ENCODE data around the gene CCDC85A.

Gene CCDC85A

GRCh38 chr2:56184500-56185011, 766 bp downstream of the CCDC85A start:
- peak; percentile 43 for DNase-seq (ENCODE audit: low spot score)
- peak overlapping the region; percentile 99 for H3K4me2 ChIP-seq (ENCODE audit: insufficient read depth, low read length, poor library complexity, severe bottlenecking)
- H3K27me3 ChIP-seq (ENCODE audit: control insufficient read depth in 3 of 3, insufficient read depth in 3 of 3, low read depth in 1 of 3, low read length in 3 of 3): peaks cover 0 to 74% (median 10%) of the 10 kb centered on the region in 3 experiments
- no peak overlapping the region for H2AK5ac ChIP-seq (ENCODE audit: low read depth, low read length)
- no CpG with 5 or more reads among the region's 64 CpGs for WGBS, 2 donors (ENCODE audit: extremely low coverage in 2 of 2, insufficient read length in 2 of 2, insufficient replicate concordance in 1 of 2)
- no peak overlapping the region for H3K9ac ChIP-seq (ENCODE audit: low read depth, low read length, poor library complexity)
- H3K79me1 ChIP-seq (ENCODE audit: low read depth, low read length): no peaks in the 10 kb centered on the region
- no peak overlapping the region for H4K8ac ChIP-seq (ENCODE audit: low read depth, low read length)
- peaks cover 0 to 10% of the 10 kb centered on the region in 2 donors for H3K4me1 ChIP-seq (ENCODE audit: control insufficient read depth in 2 of 2, insufficient read depth in 1 of 2, low read depth in 1 of 2, low read length in 2 of 2)
- H4K91ac ChIP-seq (ENCODE audit: low read depth, low read length, poor library complexity): no peak overlapping the region
- no peak overlapping the region for H3K27ac ChIP-seq (replicated peaks; ENCODE audit: low read length)
- no peak overlapping the region for H3K4ac ChIP-seq (ENCODE audit: low read length)
- H3K36me3 ChIP-seq (replicated peaks in 1 of 2; ENCODE audit: control insufficient read depth in 2 of 2, insufficient read depth in 2 of 2, low read length in 2 of 2): no peaks in the 10 kb centered on the region
- H2BK15ac ChIP-seq (ENCODE audit: low read length): no peak overlapping the region
- no peak overlapping the region for H3K14ac ChIP-seq (ENCODE audit: low read length)
- H2BK120ac ChIP-seq (ENCODE audit: low read depth, low read length): no peak overlapping the region
- H3K18ac ChIP-seq (ENCODE audit: low read length): peak overlapping the region; percentile 59
- no peaks in the 10 kb centered on the region for H3K9me3 ChIP-seq (replicated peaks in 1 of 2; ENCODE audit: control insufficient read depth in 2 of 2, insufficient read depth in 1 of 2, low read depth in 1 of 2, low read length in 2 of 2)
- H3K23ac ChIP-seq (ENCODE audit: low read depth, low read length, poor library complexity): peak overlapping the region; percentile 61
- no peak overlapping the region for H2BK5ac ChIP-seq (ENCODE audit: low read length)
- peak overlapping the region; percentile 90 for H2AFZ ChIP-seq (ENCODE audit: low read length)
- H3K4me3 ChIP-seq (ENCODE audit: low read length in 2 of 2): peak overlapping the region in 1 of 2 donors; percentile 83
- H2BK12ac ChIP-seq (ENCODE audit: low read length): peak overlapping the region; percentile 64

GRCh38 chr2:56185101-56185581, 1.4 kb downstream of the CCDC85A start:
- peak overlapping the region; percentile 99 for H3K4me2 ChIP-seq (ENCODE audit: insufficient read depth, low read length, poor library complexity, severe bottlenecking)
- H3K4me1 ChIP-seq (ENCODE audit: control insufficient read depth in 2 of 2, insufficient read depth in 1 of 2, low read depth in 1 of 2, low read length in 2 of 2): peaks cover 0 to 10% of the 10 kb centered on the region in 2 donors
- H3K4ac ChIP-seq (ENCODE audit: low read length): no peak overlapping the region
- H3K23ac ChIP-seq (ENCODE audit: low read depth, low read length, poor library complexity): no peak overlapping the region
- H4K8ac ChIP-seq (ENCODE audit: low read depth, low read length): no peak overlapping the region
- H2BK12ac ChIP-seq (ENCODE audit: low read length): no peak overlapping the region
- no peak overlapping the region for H2AK5ac ChIP-seq (ENCODE audit: low read depth, low read length)
- no peak overlapping the region for H2BK5ac ChIP-seq (ENCODE audit: low read length)
- H3K79me1 ChIP-seq (ENCODE audit: low read depth, low read length): no peaks in the 10 kb centered on the region
- H3K27me3 ChIP-seq (ENCODE audit: control insufficient read depth in 3 of 3, insufficient read depth in 3 of 3, low read depth in 1 of 3, low read length in 3 of 3): peaks cover 0 to 70% (median 10%) of the 10 kb centered on the region in 3 experiments
- peak overlapping the region in 1 of 2 donors; percentile 83 for H3K4me3 ChIP-seq (ENCODE audit: low read length in 2 of 2)
- no peak overlapping the region for H2BK120ac ChIP-seq (ENCODE audit: low read depth, low read length)
- H3K18ac ChIP-seq (ENCODE audit: low read length): peak overlapping the region; percentile 20
- no peak overlapping the region for H2BK15ac ChIP-seq (ENCODE audit: low read length)
- no peak overlapping the region for H3K14ac ChIP-seq (ENCODE audit: low read length)
- no peak overlapping the region for H2AFZ ChIP-seq (ENCODE audit: low read length)
- no peaks in the 10 kb centered on the region for H3K36me3 ChIP-seq (replicated peaks in 1 of 2; ENCODE audit: control insufficient read depth in 2 of 2, insufficient read depth in 2 of 2, low read length in 2 of 2)
- no CpG with 5 or more reads among the region's 24 CpGs for WGBS, 2 donors (ENCODE audit: extremely low coverage in 2 of 2, insufficient read length in 2 of 2, insufficient replicate concordance in 1 of 2)
- H3K9me3 ChIP-seq (replicated peaks in 1 of 2; ENCODE audit: control insufficient read depth in 2 of 2, insufficient read depth in 1 of 2, low read depth in 1 of 2, low read length in 2 of 2): no peaks in the 10 kb centered on the region
- peak; percentile 12 for DNase-seq (ENCODE audit: low spot score)
- no peak overlapping the region for H4K91ac ChIP-seq (ENCODE audit: low read depth, low read length, poor library complexity)
- H3K27ac ChIP-seq (replicated peaks; ENCODE audit: low read length): no peak overlapping the region
- no peak overlapping the region for H3K9ac ChIP-seq (ENCODE audit: low read depth, low read length, poor library complexity)

GRCh38 chr2:56185582-56186046, 1.8 kb downstream of the CCDC85A start:
- no peak overlapping the region for H2BK12ac ChIP-seq (ENCODE audit: low read length)
- H4K91ac ChIP-seq (ENCODE audit: low read depth, low read length, poor library complexity): no peak overlapping the region
- H3K4ac ChIP-seq (ENCODE audit: low read length): no peak overlapping the region
- H3K23ac ChIP-seq (ENCODE audit: low read depth, low read length, poor library complexity): no peak overlapping the region
- H4K8ac ChIP-seq (ENCODE audit: low read depth, low read length): no peak overlapping the region
- H3K9me3 ChIP-seq (replicated peaks in 1 of 2; ENCODE audit: control insufficient read depth in 2 of 2, insufficient read depth in 1 of 2, low read depth in 1 of 2, low read length in 2 of 2): no peaks in the 10 kb centered on the region
- H2AFZ ChIP-seq (ENCODE audit: low read length): no peak overlapping the region
- H3K36me3 ChIP-seq (replicated peaks in 1 of 2; ENCODE audit: control insufficient read depth in 2 of 2, insufficient read depth in 2 of 2, low read length in 2 of 2): no peaks in the 10 kb centered on the region
- peaks cover 0 to 70% (median 10%) of the 10 kb centered on the region in 3 experiments for H3K27me3 ChIP-seq (ENCODE audit: control insufficient read depth in 3 of 3, insufficient read depth in 3 of 3, low read depth in 1 of 3, low read length in 3 of 3)
- DNase-seq (ENCODE audit: low spot score): peak; percentile 40
- WGBS, 2 donors (ENCODE audit: extremely low coverage in 2 of 2, insufficient read length in 2 of 2, insufficient replicate concordance in 1 of 2): no CpG with 5 or more reads among the region's 11 CpGs
- peaks cover 0 to 10% of the 10 kb centered on the region in 2 donors for H3K4me1 ChIP-seq (ENCODE audit: control insufficient read depth in 2 of 2, insufficient read depth in 1 of 2, low read depth in 1 of 2, low read length in 2 of 2)
- no peak overlapping the region for H3K9ac ChIP-seq (ENCODE audit: low read depth, low read length, poor library complexity)
- H3K4me2 ChIP-seq (ENCODE audit: insufficient read depth, low read length, poor library complexity, severe bottlenecking): peak overlapping the region; percentile 99
- no peaks in the 10 kb centered on the region for H3K79me1 ChIP-seq (ENCODE audit: low read depth, low read length)
- H2AK5ac ChIP-seq (ENCODE audit: low read depth, low read length): no peak overlapping the region
- no peak overlapping the region for H2BK120ac ChIP-seq (ENCODE audit: low read depth, low read length)
- H3K14ac ChIP-seq (ENCODE audit: low read length): no peak overlapping the region
- H3K18ac ChIP-seq (ENCODE audit: low read length): no peak overlapping the region
- H2BK5ac ChIP-seq (ENCODE audit: low read length): no peak overlapping the region
- H2BK15ac ChIP-seq (ENCODE audit: low read length): no peak overlapping the region
- no peak overlapping the region for H3K27ac ChIP-seq (replicated peaks; ENCODE audit: low read length)
- peak overlapping the region in 1 of 2 donors; percentile 83 for H3K4me3 ChIP-seq (ENCODE audit: low read length in 2 of 2)

GRCh38 chr2:56191617-56192016, 7.8 kb downstream of the CCDC85A start:
- H3K27me3 ChIP-seq (ENCODE audit: control insufficient read depth in 3 of 3, insufficient read depth in 3 of 3, low read depth in 1 of 3, low read length in 3 of 3): peaks cover 0 to 25% (median 0%) of the 10 kb centered on the region in 3 experiments
- no peak overlapping the region for H3K27ac ChIP-seq (replicated peaks; ENCODE audit: low read length)
- H3K4me2 ChIP-seq (ENCODE audit: insufficient read depth, low read length, poor library complexity, severe bottlenecking): no peak overlapping the region
- H4K8ac ChIP-seq (ENCODE audit: low read depth, low read length): no peak overlapping the region
- no peaks in the 10 kb centered on the region for H3K36me3 ChIP-seq (replicated peaks in 1 of 2; ENCODE audit: control insufficient read depth in 2 of 2, insufficient read depth in 2 of 2, low read length in 2 of 2)
- no peak overlapping the region for H2BK5ac ChIP-seq (ENCODE audit: low read length)
- no peak overlapping the region for H3K9ac ChIP-seq (ENCODE audit: low read depth, low read length, poor library complexity)
- H3K18ac ChIP-seq (ENCODE audit: low read length): no peak overlapping the region
- H2BK120ac ChIP-seq (ENCODE audit: low read depth, low read length): no peak overlapping the region
- no peaks in the 10 kb centered on the region for H3K79me1 ChIP-seq (ENCODE audit: low read depth, low read length)
- no peak overlapping the region for H2BK12ac ChIP-seq (ENCODE audit: low read length)
- H3K23ac ChIP-seq (ENCODE audit: low read depth, low read length, poor library complexity): no peak overlapping the region
- peak; percentile 11 for DNase-seq (ENCODE audit: low spot score)
- no peaks in the 10 kb centered on the region for H3K9me3 ChIP-seq (replicated peaks in 1 of 2; ENCODE audit: control insufficient read depth in 2 of 2, insufficient read depth in 1 of 2, low read depth in 1 of 2, low read length in 2 of 2)
- no peak overlapping the region for H3K4me3 ChIP-seq (ENCODE audit: low read length in 2 of 2)
- H2AFZ ChIP-seq (ENCODE audit: low read length): no peak overlapping the region
- H2BK15ac ChIP-seq (ENCODE audit: low read length): no peak overlapping the region
- H3K4me1 ChIP-seq (ENCODE audit: control insufficient read depth in 2 of 2, insufficient read depth in 1 of 2, low read depth in 1 of 2, low read length in 2 of 2): no peaks in the 10 kb centered on the region
- H4K91ac ChIP-seq (ENCODE audit: low read depth, low read length, poor library complexity): no peak overlapping the region
- no peak overlapping the region for H3K14ac ChIP-seq (ENCODE audit: low read length)
- no peak overlapping the region for H2AK5ac ChIP-seq (ENCODE audit: low read depth, low read length)
- no peak overlapping the region for H3K4ac ChIP-seq (ENCODE audit: low read length)
